Retinal pigment epithelial cell (primary cell): ENCODE data around the gene OR2V1.
"Not testable (repeated sequence)": the region's sequence is repeated elsewhere in the genome, so short reads cannot be mapped to it uniquely, and the experiment has no call there.

Source experiments
- DNase-seq: peaks from one replicate; pipeline ENCODE4 v3.0.0-alpha.2; 2010; ENCODE audit warnings: low read depth
- H3K4me3 ChIP-seq: 2 replicates; pipeline ENCODE4 v1.5.1; 2011; ENCODE audit warnings: mild to moderate bottlenecking, low read length, control low read depth, moderate library complexity
- TF ChIP-seq, protein P1 (sequence below): conservative IDR thresholded peaks from 2 replicates; pipeline ENCODE4 v1.5.1; 2011; ENCODE audit warnings: low read depth, low read length, control low read depth, inconsistent platforms

Gene OR2V1

DNA sequence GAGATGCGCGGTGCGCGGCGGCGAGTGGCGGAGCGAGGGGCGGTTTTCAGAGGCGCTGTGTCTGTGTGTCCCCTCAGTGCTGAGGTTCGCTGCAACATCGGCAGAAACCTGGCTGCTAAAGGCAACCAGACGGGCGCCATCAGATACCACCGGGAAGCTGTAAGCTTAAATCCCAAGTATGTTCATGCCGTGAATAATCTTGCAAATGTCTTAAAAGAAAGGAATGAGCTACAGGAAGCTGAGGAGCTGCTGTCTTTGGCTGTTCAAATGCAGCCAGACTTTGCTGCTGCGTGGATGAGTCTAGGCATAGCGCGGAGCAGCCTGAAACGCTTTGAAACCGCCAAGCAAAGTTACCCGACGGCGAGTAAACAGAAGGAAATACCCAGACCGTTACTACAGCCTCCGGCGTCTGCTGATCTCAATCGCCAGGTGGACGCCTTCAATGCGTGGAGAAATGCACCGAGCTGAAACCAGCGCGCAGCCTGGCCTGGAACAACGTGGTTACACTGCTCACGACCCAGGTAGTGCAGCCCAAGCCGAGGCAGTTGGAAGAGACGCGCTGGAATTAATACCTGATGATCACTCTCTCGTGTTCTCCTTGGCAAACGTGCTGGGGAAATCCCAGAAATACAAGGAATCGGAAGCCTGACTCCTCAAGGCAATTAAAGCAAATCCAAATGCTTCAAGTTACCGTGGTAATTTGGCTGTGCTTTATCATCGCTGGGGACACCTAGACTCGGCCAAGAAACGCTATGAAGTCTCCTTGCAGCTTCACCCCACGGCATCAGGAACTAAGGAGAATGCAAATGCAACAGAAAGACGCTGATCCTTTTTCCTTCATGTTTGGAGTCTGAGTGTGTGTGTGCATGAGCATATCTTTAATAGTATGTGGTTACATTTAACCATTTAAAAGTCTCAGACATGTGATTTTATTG lies 15.9 kb downstream of the OR2V1 start:
- DNase-seq: no peak
- H3K4me3 ChIP-seq: no peak overlapping the region

DNA sequence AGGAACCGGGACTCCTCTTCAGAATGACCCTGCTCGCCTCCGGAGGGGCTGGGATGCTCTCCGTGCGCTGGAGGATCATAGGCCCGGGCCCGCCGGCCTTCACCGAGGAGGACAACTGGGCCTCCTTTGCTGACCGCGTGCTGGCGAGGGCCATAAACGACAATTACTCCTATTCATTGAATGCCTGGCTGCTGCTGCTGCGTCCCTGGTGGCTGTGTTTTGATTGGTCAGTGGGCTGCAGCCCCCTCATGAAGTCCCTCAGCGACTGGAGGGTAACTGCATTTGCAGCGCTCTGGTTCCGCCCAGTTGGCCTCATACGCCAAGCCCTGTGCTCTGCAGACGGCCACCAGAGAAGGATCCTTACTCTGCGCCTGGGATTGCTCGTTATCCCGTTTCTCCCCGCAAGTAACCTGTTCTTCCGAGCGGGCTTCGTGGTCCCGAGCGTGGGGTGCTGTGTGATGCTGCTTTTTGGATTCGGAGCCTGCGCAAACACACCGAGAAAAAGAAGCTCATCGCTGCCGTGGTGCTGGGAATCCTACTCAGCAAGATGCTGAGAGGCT lies 16.6 kb downstream of the OR2V1 start:
- TF ChIP-seq, protein P1, sequence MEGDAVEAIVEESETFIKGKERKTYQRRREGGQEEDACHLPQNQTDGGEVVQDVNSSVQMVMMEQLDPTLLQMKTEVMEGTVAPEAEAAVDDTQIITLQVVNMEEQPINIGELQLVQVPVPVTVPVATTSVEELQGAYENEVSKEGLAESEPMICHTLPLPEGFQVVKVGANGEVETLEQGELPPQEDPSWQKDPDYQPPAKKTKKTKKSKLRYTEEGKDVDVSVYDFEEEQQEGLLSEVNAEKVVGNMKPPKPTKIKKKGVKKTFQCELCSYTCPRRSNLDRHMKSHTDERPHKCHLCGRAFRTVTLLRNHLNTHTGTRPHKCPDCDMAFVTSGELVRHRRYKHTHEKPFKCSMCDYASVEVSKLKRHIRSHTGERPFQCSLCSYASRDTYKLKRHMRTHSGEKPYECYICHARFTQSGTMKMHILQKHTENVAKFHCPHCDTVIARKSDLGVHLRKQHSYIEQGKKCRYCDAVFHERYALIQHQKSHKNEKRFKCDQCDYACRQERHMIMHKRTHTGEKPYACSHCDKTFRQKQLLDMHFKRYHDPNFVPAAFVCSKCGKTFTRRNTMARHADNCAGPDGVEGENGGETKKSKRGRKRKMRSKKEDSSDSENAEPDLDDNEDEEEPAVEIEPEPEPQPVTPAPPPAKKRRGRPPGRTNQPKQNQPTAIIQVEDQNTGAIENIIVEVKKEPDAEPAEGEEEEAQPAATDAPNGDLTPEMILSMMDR: no peak
- DNase-seq: no peak
- H3K4me3 ChIP-seq: no peak overlapping the region

More for the DNA sequence above, 15.9 kb downstream of the OR2V1 start:
- TF ChIP-seq, protein P1: no peak

DNA sequence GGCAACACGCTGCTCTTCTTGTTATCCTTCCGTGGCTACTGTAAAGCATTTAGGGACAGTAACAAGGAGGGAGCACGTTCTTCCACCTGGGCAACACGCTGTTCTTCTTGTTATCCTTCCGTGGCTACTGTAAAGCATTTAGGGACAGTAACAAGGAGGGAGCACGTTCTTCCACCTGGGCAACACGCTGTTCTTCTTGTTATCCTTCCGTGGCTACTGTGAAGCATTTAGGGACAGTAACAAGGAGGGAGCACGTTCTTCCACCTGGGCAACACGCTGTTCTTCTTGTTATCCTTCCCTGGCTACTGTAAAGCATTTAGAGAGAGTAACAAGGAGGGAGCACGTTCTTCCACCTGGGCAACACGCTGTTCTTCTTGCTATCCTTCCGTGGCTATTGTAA lies 17.4 kb downstream of the OR2V1 start:
- not testable (repeated sequence) for DNase-seq, H3K4me3 ChIP-seq

DNA sequence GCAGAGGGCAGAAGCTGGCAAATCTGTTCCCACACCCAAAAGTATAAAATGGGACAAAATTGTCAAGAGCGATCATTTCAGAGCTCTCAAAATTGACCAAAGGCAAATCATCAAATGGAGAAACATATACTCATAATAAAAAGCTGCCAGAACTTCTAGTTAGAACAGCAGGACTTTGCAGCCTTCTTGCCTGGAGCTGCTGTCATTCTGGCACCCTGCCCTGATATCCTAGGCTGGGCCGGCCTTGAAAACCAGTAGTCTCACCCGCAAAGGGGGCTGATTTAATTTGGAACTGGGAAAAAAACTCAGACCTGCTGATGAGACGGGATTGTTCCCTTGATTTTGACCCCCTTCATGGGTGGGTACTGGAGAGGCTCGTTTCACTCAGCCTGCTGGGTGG lies 18.5 kb downstream of the OR2V1 start:
- DNase-seq: no peak
- TF ChIP-seq, protein P1: no peak
- H3K4me3 ChIP-seq: no peak overlapping the region

DNA sequence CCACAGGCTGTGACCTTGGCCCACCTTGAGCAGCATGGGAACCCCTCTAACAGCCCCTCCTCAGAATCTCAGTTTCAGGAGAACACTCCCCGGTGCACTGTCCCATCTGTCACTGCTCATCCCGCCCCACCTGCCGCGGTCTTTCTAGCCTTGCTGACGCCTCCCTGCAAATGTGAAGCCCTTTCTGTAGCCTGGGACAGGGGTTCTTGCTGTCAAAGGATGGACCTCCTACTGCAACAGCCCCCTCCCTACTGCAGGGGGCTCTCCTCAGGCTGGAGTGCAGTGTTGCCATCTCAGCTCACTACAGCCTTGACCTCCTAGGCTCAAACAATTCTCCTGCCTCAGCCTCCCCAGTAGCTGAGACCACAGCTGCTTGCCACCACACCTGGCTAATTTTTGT lies 20.0 kb downstream of the OR2V1 start:
- H3K4me3 ChIP-seq: no peak overlapping the region
- TF ChIP-seq, protein P1: no peak
- DNase-seq: no peak

DNA sequence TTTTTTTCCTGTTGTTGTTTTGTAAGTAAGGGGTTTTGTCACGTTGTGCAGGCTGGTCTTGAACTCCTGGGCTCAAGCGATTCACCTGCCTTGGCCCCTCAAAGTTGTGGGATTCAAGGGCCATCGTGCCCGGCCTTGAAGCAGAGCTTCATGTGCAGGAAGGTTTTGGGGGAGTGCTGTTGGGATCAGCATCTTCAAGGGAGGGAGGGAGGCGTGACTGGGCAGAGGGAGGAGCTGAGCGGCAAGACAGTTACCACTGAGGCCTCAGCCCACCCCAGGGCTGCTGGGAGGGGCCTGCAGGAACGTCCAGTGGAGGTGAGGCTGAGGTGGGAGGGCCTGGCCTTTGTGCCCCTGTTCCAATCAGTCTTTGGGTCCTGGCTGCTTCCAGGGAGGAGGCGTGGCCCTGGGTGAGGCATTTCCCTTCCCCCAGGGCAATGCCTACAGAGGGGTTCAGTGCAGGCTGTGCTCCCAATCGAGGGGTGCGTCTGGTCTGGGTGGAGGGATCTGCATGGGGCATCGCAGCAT lies 21.4 kb downstream of the OR2V1 start:
- H3K4me3 ChIP-seq: no peak overlapping the region
- no peak for DNase-seq
- TF ChIP-seq, protein P1: no peak

DNA sequence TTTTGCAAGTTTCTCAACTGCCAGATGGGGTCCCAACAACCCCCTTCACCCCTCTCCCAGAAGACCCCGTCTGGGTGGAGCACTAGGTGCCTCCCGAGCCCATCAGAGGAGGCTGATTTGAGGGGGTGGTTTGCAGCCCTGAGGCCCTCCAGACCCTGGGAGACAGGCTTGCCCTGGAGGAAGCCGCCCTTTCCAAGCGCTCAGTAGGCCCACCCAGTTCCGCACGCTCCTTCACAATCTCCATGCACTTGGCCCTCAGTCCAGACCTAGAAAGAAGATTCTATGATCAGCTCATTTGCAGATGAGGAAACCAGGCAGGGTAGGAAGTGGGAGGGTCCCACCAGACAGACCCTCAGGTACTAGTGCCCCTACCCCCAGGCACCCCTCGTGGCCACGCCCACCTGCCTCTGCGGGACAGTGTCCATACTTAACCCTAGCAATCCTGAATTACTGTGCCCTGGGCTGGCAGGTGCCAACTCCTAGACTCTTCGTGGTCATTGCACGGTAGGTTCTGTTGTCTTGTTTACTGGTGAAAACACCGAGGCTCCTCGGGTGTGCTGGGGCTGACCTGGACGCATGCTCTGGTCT lies 22.3 kb downstream of the OR2V1 start:
- DNase-seq: no peak
- TF ChIP-seq, protein P1: no peak
- H3K4me3 ChIP-seq: no peak overlapping the region
